ENCODE results near the gene RGS1. TPM values are rescaled to one million over a fixed set of nuclear protein-coding genes. Genes with fewer than 3 reads are reported as not detected.

RGS1 gene
- total RNA-seq, 1 experiment from 2014 or later = not detected

DNA sequence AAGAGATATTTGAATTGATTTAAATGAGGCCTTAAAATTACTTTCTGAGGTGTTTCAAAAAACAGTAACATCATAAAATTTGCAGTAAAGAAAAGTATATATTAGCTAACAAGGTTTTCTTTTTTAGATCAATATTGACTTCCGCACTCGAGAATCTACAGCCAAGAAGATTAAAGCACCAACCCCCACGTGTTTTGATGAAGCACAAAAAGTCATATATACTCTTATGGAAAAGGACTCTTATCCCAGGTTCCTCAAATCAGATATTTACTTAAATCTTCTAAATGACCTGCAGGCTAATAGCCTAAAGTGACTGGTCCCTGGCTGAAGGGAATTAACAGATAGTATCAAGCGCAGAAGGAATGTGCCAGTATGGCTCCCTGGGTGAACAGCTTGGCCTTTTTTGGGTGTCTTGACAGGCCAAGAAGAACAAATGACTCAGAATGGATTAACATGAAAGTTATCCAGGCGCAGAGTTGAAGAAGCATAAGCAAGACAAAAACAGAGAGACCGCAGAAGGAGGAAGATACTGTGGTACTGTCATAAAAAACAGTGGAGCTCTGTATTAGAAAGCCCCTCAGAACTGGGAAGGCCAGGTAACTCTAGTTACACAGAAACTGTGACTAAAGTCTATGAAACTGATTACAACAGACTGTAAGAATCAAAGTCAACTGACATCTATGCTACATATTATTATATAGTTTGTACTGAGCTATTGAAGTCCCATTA, 3.6 kb downstream of the RGS1 start:
- DNase-seq (ENCODE audit: extremely low read depth, low read depth) = no peak

- DNase-seq (ENCODE audit: extremely low read depth, low read depth) = peak; percentile 54
Measured at GRCh38 chr1:192580351-192580962, 4.9 kb downstream of the RGS1 start.

- no peak for DNase-seq (ENCODE audit: extremely low read depth, low read depth)
Measured at GRCh38 chr1:192581131-192581927, 5.8 kb downstream of the RGS1 start.

- DNase-seq (ENCODE audit: extremely low read depth, low read depth) = no peak
Measured at GRCh38 chr1:192584866-192585265, 9.3 kb downstream of the RGS1 start.

- no peak for DNase-seq (ENCODE audit: extremely low read depth, low read depth)
Measured at GRCh38 chr1:192587386-192588266, 12.1 kb downstream of the RGS1 start.

GRCh38 chr1:192588546-192588945, 13.0 kb downstream of the RGS1 start:
- no peak for DNase-seq (ENCODE audit: extremely low read depth, low read depth)

GRCh38 chr1:192589813-192590212, 14.2 kb downstream of the RGS1 start:
- no peak for DNase-seq (ENCODE audit: extremely low read depth, low read depth)

- no peak for DNase-seq (ENCODE audit: extremely low read depth, low read depth)
Measured at GRCh38 chr1:192592517-192592916, 16.9 kb downstream of the RGS1 start.

DNA sequence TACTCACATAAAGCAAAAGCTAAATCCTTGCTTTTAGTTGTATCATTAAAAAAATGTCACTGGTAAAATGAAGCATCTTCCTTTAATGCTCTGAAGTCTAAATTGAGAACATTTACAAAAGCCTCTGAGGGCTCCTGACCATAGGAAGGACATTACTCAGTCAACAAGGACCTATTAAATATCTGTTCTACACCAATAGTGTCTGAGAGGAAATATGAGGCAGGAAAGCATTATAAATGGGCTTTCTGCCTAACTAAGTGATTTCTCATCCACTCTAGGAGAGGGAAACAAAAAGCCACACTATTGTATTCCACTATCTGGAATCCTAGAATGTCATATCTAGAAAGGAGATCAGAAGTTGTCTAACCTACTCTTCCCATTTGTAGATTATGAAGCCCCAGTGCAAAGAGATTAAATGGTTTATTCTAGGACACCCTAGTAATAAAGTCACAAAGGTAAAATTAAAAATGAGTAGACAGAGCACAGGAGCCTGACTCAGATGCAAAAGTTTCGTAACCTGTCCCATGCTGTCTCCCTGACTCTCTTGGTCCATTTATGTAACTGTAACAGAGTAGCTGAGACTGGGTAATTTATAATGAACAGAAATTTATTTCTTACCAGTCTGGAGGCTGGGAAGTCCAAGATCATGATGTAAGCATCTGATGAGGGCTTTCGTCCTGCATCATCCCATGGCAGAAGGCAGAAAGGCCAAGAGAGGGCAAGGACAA, 17.6 kb downstream of the RGS1 start:
- DNase-seq (ENCODE audit: extremely low read depth, low read depth) = no peak

- no peak for DNase-seq (ENCODE audit: extremely low read depth, low read depth)
Measured at GRCh38 chr1:192595299-192595698, 19.7 kb downstream of the RGS1 start.

DNA sequence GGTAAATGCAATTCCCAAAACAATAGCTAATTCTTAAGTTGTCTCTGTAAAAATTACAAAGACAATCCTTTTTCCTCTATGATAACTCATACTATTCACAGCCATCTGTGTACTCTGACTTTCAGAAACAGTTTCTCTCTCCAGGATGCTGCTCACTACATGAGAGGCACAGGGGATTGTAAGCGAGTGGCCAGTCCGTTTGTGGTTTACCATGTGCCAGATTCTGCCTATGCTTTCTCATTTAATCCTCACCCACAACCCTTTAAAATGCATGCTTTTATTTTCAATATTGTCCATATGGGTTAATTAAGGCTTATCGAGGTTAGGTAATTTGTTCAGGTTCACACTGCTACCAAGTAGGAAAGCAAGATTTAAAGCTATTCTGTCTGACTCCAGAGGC, 23.0 kb downstream of the RGS1 start:
- no peak for DNase-seq (ENCODE audit: extremely low read depth, low read depth)

DNA sequence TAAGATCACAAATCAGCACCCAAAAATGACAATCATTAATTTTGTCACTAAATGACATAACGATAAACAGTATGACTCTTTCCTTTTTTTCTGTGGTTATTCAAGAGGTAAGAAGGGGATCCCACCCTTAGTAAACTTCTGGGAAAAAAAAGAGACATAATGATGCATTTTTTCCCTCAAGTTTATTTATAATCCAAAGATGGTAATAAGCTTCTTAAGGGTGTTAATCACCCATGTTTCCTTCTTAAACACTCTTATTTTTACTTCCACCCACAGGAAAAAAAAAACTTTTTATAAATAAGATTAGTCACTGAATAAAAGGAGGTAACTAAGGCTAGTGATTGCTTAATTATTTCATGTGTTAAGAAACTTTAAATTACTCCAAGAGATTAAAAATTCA, 24.7 kb downstream of the RGS1 start:
- DNase-seq (ENCODE audit: extremely low read depth, low read depth) = no peak

DNA sequence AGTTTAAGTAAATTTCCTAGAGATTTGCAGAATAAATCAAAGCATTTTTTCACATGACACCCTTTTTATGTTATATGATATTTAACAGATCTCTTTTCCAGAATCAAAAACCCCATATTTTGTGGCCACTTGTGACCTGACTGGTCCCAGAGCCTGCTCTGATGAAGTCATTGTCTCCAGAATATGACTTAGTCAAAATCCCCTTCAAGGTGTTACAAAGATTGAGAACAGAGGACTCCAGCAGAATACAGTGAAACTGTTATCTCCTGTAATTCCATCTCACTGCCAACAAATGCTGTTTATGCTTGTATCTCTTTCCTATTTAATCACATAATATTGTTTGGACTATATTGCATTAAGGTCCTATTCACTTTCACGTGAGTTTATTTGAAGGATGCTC, 25.6 kb downstream of the RGS1 start:
- no peak for DNase-seq (ENCODE audit: extremely low read depth, low read depth)

GRCh38 chr1:192601567-192601966, 26.0 kb downstream of the RGS1 start:
- no peak for DNase-seq (ENCODE audit: extremely low read depth, low read depth)

DNA sequence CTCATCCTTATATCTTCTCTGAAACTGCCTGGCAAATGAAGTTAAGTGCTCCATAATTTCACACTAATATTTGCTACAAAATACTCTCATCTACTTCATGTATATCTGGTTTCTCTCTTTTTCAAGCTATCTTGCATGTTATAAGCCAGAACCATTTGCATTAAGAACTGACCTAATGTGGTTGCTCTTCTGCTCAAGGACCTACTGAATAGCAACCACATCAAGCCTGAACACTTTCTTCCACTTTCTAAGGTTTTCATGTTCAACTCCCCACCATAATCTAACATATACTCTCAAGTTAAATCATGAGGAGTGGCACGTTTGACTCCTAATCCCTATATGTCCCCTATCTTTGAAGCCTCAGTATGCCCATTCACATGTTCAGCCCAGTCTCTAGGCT, 27.2 kb downstream of the RGS1 start:
- no peak for DNase-seq (ENCODE audit: extremely low read depth, low read depth)

DNA sequence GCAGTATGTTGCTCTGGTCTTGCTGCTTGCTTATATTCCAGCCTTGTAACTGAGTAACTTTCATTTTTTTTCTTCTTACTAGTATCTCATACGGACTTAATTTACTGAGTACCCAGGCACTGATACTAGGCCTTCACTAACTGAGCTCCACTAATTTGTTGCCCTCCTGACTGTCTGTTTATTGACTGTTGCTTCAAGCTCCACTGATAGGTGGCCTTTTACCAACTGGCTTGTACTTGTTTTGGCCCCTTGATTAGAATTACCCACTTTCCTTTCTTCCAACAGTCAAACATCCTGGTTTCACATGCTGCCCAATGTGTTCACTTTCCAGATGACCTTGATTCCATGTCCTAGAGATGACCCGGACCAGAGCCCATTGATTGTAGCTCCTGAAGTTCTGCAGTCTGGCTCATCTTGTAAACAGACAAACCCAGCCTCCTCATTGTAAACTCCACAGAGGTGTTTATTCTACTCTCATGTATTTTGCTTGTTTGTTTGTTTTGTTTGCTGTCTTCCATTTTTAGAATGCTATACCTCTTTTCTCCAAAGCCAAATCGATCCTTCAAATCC, 27.7 kb downstream of the RGS1 start:
- no peak for DNase-seq (ENCODE audit: extremely low read depth, low read depth)

DNA sequence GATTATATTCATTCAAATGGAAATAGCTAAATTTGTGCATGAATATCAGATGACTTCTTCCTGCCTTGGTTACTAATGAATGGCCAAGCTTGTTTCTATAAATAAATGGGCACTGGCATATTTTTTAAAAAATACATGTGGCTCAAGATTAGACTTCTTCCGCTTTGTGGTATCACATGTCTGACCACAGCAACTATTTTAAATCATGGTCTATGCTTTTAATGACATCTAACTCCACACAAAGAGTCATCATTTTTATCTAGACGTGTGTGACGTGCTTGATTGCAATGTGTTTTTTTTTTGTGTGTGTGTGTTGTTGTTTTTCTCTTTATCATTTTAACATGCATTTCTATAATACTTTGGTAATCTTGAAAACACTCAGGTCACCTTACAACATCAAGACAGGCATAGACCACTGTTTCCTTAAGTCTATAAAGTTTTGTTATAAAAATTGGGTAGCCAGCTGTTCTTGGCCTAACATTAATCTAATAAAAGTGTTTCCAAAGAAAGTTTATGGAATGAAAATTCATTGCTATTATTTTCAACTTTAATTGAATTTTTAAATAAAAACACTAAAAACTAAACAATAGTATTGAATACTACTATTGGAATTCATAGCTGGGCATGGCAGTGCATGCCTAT, 29.5 kb downstream of the RGS1 start:
- DNase-seq (ENCODE audit: extremely low read depth, low read depth) = no peak

DNA sequence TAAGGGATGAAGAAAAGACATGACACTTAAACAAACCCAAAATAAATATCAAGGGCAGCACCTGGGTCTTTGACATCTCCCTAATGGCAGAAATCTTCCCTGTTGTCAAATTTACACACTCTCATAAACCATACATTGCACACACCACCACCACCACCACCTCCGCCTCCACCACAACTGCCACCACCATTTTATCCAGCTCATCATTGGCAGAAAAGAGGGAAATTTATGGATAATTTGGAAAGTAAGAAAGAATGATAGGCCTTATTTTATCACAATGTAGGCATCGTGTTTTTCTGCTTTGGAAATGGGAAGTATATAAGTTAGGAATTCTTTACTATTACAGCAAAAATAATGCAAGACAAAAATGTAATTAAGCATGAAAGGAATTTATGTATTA, 33.1 kb downstream of the RGS1 start:
- no peak for DNase-seq (ENCODE audit: extremely low read depth, low read depth)
